Muscle layer of colon (tissue), 2 donors: ENCODE results near the gene DDX54.

Experiments
- H3K27ac ChIP-seq: one replicate; pipeline ENCODE4 v1.7.0; 2013; ENCODE audit warnings: low read depth, mild to moderate bottlenecking, low read length, moderate library complexity
- H3K27me3 ChIP-seq, 2 donors: one replicate each; pipeline ENCODE4 v1.7.0; 2013; ENCODE audit warnings: low read length in 2 of 2, mild to moderate bottlenecking in 2 of 2; ENCODE audit not compliant: insufficient read depth in 2 of 2, control insufficient read depth in 1 of 2
- H3K36me3 ChIP-seq: one replicate; pipeline ENCODE4 v1.7.0; 2013; ENCODE audit warnings: mild to moderate bottlenecking, low read length; ENCODE audit not compliant: insufficient read depth
- H3K4me1 ChIP-seq: one replicate; pipeline ENCODE4 v1.7.0; 2013; ENCODE audit warnings: mild to moderate bottlenecking, low read length; ENCODE audit not compliant: insufficient read depth
- H3K4me3 ChIP-seq, 2 donors: one replicate each; pipeline ENCODE4 v1.7.0; 2013; ENCODE audit warnings: low read length in 2 of 2, low read depth in 1 of 2, mild to moderate bottlenecking in 1 of 2, moderate library complexity in 1 of 2
- H3K9ac ChIP-seq: one replicate; pipeline ENCODE4 v1.7.0; 2013; ENCODE audit warnings: low read length
- H3K9me3 ChIP-seq: one replicate; pipeline ENCODE4 v1.7.0; 2013; ENCODE audit warnings: mild to moderate bottlenecking, low read length
- donor health status: abdominal sarcoma.
- donor health status: Adenocarcinoma of cecum.

DDX54 gene

DNA sequence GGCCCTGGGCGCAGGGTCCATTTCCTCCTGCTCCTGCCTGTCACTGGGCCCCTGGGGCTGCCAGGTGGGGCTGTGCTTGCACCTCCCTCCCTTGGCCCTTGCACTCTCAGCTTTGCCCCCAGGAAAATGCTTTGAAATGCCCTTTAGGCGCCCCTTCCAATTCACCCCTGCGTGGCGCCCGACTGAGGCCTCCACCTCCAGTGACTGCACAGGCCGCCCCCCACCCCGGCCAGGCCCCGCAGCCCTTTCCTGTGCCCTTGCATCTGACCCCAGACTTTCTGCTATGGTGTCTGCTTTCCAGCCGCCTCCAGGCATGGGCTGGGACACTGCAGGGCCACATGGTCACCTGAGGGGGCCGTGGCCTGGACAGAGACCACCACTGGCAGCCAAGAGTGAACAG lies 17.4 kb downstream of the DDX54 start:
- Histone ChIP-seq H3K27me3 (no peaks in the 10 kb centered on the region), H3K4me1 (no peaks in the 10 kb centered on the region), H3K36me3 (peaks cover 78% of the 10 kb centered on the region), H3K9ac (no peak overlapping the region), H3K9me3 (no peaks in the 10 kb centered on the region), H3K4me3 (no peak overlapping the region), H3K27ac (no peak overlapping the region)

DNA sequence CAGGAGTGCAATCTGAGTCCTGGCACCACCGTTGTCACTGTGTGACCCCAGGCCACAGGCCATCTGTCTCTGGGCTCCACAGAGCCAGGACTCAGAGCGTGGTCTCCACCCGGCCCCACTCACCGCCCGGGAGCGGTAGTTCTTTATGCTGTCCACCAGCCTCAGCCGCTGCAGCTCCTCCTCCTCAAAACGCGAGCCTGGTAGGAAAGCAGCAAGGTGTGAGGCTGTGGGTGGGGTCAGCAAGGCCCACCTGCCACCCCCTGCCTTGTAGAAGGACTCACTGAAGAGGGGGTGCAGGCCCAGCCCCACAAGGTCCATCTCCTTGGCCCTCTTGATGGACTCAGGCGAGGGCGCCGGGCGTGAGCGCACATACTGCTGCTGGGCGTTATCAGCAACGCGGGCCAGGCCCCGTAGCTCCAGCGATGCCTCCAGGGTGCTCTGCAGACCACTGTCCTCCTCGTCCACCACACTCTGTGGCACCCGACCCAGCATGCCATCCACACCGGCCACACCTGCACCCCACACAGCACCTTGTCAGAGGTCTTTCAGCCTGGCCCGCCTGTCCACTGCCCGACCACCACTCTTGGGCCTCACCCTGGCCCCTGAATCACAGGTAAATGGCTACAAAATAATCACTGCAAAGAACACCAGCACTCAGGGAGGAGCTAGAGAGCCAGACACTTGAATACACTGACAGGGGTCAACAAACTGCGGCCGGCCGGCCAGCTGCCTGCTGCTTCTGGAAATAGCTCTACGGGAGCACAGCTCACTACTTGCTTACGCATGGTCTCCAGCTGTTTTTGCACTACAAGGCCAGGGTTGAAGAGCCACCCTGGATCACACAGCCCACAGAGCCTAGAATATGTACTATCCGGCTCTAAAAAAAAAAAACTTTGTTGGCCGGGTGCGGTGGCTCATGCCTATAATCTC lies 19.5 kb downstream of the DDX54 start:
- Histone ChIP-seq H3K36me3 (peaks cover 68% of the 10 kb centered on the region), H3K9ac (no peak overlapping the region), H3K4me1 (no peaks in the 10 kb centered on the region), H3K27me3 (no peaks in the 10 kb centered on the region), H3K9me3 (no peaks in the 10 kb centered on the region), H3K27ac (no peak overlapping the region), H3K4me3 (no peak overlapping the region)

DNA sequence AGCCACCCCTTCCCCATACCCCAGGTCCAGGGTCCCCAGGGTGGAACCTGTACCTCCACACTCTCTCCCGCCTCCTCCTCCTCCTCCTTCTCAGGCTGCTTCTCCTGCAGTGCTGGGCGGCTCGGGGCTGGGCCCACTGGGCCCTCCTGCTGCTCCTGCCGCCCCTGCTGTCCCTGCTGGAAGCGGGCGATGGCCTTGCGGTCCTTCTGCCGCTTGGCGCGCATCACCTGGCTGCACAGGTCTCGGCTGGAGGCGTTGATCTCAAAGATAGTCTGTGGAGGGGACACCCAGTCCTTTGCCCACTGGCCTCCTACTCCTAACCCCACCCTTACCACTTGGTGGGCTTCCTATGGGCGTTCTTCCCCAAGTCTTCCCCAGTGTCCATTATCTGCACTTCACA lies 21.3 kb downstream of the DDX54 start:
- Histone ChIP-seq H3K27me3 (no peaks in the 10 kb centered on the region), H3K36me3 (peaks cover 72% of the 10 kb centered on the region), H3K9ac (no peak overlapping the region), H3K9me3 (no peaks in the 10 kb centered on the region), H3K4me1 (no peaks in the 10 kb centered on the region), H3K27ac (no peak overlapping the region), H3K4me3 (no peak overlapping the region)

DNA sequence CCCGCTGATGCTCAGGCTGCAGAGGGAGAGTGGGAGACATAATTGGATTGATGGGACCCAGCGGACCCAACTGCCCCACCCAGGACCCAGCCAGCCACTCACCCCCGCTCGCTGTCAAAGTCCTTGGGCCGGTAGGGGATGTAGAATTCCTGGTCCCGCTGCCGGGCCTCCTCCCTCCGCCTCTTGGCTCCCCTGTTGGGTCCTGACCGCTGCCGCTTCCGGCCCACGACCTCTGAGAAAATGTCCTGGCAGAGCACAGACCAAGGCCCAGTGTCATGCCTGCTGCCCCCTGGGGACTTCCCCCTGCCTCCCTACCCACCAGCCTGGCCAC lies 22.3 kb downstream of the DDX54 start:
- Histone ChIP-seq H3K36me3 (peaks cover 79% of the 10 kb centered on the region), H3K27ac (no peak overlapping the region), H3K9me3 (no peaks in the 10 kb centered on the region)

DNA sequence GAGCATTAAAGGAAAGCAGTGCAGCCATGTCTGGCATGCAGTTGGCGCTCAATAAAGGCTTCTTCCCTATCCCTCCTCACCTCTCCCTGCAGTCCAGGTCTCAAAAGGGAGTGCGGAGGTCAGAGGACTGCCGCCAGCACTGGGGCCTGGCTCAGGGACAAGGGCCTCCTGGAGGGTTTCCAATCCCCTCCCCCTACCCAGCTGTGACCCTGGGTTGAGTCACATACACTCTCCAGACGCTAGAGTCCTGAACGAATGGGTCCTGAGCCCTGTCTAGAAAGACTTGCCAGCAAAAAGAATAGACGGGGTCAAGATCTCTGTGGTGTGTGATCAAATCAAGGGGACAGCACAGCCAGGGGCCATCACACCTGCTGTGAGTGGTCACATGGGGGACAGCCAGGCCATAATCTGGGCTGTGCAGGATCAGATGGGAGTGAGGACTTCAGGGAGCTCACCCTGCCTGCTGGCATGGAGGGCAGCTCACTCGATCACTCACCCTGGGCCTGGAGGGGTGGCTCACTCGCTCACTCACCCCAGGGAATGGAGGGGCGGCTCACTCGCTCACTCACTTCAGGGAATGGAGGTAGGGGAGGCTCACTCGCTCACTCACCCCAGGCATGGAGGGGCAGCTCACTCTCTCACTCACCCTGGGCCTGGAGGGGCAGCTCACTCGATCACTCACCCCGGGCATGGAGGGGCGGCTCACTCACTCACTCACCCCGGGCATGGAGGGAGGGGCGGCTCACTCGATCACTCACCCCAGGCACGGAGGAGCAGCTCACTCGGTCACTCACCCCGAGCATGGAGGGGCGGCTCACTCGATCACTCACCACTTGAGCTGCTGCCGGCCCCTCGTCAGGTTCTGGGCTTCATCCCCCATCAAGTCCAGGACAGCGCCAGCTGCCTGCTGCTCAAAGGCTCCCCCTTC lies 22.9 kb downstream of the DDX54 start:
- no peaks in the 10 kb centered on the region for H3K4me1 ChIP-seq
- no peaks in the 10 kb centered on the region for H3K27me3 ChIP-seq
- no peak overlapping the region for H3K9ac ChIP-seq
- no peak overlapping the region for H3K27ac ChIP-seq
- H3K9me3 ChIP-seq = no peaks in the 10 kb centered on the region
- H3K4me3 ChIP-seq = no peak overlapping the region
- peaks cover 72% of the 10 kb centered on the region for H3K36me3 ChIP-seq

More for the DNA sequence above, 22.3 kb downstream of the DDX54 start:
- no peaks in the 10 kb centered on the region for H3K4me1 ChIP-seq
- no peak overlapping the region for H3K4me3 ChIP-seq
- no peaks in the 10 kb centered on the region for H3K27me3 ChIP-seq
- H3K9ac ChIP-seq = no peak overlapping the region

DNA sequence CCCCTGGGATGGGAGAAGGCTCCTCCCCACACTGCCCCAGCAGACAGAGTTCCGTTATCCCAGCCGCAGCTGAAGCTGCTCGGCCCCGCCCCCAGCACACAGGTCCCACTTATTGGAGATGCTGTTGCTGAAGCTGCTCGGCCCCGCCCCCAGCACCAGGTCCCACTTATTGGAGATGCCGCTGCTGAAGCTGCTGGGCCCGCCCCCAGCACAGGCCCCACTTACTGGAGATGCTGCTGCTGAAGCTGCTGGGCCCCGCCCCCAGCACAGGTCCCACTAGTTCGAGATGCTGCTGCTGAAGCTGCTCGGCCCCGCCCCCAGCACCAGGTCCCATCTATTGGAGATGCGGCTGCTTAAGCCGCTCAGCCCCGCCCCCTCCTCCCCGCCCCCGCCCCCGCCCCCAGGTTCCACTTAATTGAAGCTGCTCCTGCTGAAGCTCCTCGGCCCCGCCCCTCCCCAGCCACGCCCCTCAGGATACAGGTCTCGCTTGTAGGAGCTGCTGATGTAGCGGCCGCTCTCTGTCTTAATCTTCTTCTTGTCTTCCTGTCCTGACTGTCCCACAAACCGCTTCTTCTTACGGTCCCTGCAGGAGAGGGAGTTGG lies 23.8 kb downstream of the DDX54 start:
- Histone ChIP-seq H3K27me3 (no peaks in the 10 kb centered on the region), H3K4me3 (no peak overlapping the region), H3K4me1 (no peaks in the 10 kb centered on the region), H3K27ac (no peak overlapping the region), H3K9ac (no peak overlapping the region), H3K9me3 (no peaks in the 10 kb centered on the region), H3K36me3 (peaks cover 64% of the 10 kb centered on the region)

DNA sequence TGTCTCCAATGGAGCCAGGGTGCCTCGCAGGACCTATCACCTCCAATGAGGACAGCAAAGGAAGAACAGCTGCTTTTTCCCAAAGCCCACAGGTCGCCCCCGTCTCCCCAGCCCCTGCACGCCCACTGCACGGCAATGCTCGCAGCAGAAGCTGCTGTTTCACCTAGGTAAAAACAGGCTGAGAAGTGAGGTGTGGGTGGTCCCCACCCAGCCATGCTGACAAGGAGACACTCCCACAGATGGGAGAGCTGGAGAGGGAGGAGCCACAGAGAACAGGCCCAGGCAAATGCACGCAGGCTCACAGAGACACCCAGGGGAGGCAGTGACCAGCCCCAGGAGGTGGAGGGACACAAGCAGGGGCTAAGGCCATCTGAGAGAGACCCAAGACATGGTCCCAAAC lies 25.3 kb downstream of the DDX54 start:
- H3K9me3 ChIP-seq = no peaks in the 10 kb centered on the region
- no peaks in the 10 kb centered on the region for H3K4me1 ChIP-seq
- H3K36me3 ChIP-seq = peaks cover 49% of the 10 kb centered on the region
- H3K9ac ChIP-seq = no peak overlapping the region
- no peak overlapping the region for H3K27ac ChIP-seq
- H3K27me3 ChIP-seq = peaks cover 7 to 10% of the 10 kb centered on the region in 2 donors
- H3K4me3 ChIP-seq = no peak overlapping the region

DNA sequence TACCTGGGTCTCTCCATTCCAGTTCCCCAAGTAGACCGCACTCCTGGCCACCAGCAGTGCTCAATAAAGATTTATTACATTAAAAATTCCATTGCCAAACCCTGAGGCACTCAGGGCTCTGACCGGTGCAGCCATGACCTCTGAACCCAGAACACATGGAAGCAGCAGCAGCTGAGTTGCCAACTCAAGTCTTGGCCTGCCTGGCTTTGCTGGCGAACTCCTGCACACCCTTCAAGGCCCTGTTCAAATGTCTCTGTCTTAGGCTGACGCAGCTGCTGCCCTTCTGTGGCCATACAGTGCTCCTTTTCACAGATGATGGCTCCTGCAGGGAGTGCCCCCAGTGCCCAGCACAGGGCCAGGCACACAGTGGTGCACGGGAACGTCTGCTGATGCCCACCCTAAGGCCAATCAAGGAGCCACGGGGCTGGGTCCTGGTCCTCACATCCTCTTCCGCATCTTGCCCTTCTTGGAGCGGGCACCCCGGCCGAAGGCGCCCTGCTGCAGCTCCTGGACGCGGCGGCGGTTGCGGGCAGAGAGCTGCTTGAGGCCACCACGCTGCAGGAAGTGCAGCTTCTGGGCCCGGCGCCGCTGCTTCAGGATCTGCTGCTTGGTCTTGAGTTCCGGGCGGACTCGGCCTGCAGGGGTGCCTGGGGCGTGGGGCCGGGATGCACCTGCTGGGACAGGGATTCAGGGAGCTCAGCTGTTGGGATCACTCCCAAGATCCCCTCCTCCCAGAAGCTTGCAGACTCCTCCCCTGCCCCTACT lies 26.7 kb downstream of the DDX54 start:
- Histone ChIP-seq H3K9me3 (no peaks in the 10 kb centered on the region), H3K36me3 (peaks cover 41% of the 10 kb centered on the region), H3K4me3 (no peak overlapping the region), H3K27me3 (peaks cover 11 to 23% of the 10 kb centered on the region in 2 donors), H3K9ac (no peak overlapping the region), H3K4me1 (no peaks in the 10 kb centered on the region), H3K27ac (no peak overlapping the region)

DNA sequence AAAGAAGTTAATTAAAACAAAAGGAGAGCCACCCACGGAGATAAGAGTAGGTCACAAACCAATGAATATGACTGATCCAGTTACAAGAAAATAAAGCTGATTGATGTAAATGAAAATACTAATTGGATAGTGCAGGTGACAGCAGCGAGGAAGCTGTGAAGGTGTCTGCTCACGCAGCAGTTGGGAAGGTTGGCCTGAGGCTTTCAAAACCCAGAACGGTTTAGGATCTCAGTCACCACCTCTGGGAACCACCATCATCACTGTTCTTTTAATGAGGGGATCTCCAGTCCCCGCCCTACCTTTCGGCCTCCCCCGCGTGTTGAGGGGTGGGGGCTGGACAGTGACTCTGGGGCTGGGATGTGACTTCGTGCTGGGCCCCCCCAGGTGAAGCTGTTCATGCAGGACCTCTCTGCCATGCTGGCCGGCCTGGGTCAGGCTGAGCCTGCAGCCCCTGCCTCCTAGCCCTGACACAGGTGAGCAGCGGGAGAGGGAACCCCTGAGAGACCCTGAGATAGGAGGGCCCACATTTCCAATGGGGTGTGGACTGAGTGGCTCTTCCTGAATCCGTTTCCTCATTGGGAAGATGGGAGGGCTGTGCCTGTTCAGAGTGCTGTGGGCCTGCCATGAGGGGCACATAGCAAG lies 27.9 kb downstream of the DDX54 start:
- no peaks in the 10 kb centered on the region for H3K4me1 ChIP-seq
- peaks cover 33% of the 10 kb centered on the region for H3K36me3 ChIP-seq
- H3K9ac ChIP-seq = no peak overlapping the region
- no peaks in the 10 kb centered on the region for H3K9me3 ChIP-seq
- no peak overlapping the region for H3K27ac ChIP-seq
- H3K27me3 ChIP-seq = peaks cover 16 to 32% of the 10 kb centered on the region in 2 donors
- no peak overlapping the region for H3K4me3 ChIP-seq

DNA sequence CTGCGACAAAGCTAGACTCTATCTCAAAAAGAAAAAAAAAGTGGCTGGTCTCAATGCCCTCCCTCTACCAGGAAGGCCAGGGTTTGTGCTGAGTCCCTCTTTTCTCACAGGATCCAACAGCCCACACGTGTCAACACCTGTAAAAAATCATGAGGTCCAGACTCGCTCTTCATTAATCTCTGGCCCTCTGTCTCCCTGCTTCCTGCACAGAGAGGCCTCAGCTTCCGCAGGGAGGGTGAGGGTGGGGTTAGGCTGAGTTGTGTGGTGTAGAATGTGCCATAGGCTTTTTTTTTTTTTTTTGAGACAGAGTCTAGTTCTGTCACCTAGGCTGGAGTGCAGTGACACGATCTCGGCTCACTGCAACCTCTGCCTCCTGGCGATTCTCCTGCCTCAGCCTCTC lies 29.6 kb downstream of the DDX54 start:
- no peak overlapping the region for H3K27ac ChIP-seq
- H3K27me3 ChIP-seq = peaks cover 25 to 42% of the 10 kb centered on the region in 2 donors
- no peak overlapping the region for H3K9ac ChIP-seq

More for the DNA sequence above, 29.6 kb downstream of the DDX54 start:
- Histone ChIP-seq H3K4me1 (no peaks in the 10 kb centered on the region), H3K4me3 (no peak overlapping the region), H3K36me3 (peaks cover 23% of the 10 kb centered on the region), H3K9me3 (no peaks in the 10 kb centered on the region)
